Activated naive CD4-positive, alpha-beta T cell treated with Interleukin-2 at 50 U/mL for 16 hours (primary cell): ENCODE results near the gene PSMD8.
"Not testable (repeated sequence)": the region's sequence is repeated elsewhere in the genome, so short reads cannot be mapped to it uniquely, and the experiment has no call there.

ENCODE experiments used
- DNase-seq: peaks from one replicate; pipeline ENCODE4 v3.0.0-alpha.2; 2020

The PSMD8 gene

DNA sequence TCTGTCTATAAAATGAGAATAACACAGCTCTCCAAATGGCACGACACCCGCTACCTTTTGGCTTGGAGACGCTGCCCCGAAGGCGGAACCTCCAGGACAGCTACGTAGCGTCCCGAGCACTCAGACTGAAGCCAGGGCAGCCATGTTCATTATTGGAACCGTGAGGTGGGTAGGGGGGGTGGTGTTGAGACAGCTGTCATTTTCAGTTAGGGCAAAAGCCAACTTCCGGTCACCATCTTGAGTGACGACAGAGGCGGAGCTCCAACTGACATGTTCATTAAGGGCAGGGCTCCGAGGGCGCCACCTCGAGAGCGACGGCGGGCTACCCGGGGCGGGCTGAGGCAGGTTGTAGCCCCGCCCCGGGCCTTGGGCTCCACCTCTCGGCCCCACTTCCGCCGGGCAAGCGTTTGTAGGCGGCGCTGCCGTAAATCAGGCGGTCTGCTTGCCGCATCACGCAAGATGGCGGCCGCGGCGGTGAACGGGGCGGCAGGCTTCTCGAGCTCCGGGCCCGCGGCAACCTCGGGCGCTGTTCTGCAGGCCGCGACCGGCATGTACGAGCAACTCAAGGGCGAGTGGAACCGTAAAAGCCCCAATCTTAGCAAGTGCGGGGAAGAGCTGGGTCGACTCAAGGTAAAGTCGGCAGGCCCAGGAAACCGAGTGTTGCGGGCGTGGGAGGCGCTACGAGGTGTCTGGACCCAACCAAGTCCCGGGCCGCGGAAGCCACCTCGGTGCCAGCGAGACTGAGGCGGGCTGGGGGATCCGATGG is at the start of gene PSMD8:
TSS of gene PSMD8 (plus strand) at position 240 of the 766 bp plus-strand sequence. CDS start at position 271, 31 bp downstream.
- peak; percentile 98 for DNase-seq

DNA sequence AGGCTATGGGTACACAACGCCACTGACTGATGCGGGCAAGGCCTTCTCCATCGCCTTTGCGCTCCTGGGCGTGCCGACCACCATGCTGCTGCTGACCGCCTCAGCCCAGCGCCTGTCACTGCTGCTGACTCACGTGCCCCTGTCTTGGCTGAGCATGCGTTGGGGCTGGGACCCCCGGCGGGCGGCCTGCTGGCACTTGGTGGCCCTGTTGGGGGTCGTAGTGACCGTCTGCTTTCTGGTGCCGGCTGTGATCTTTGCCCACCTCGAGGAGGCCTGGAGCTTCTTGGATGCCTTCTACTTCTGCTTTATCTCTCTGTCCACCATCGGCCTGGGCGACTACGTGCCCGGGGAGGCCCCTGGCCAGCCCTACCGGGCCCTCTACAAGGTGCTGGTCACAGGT is 47.8 kb upstream of the PSMD8 start:
- no peak for DNase-seq

DNA sequence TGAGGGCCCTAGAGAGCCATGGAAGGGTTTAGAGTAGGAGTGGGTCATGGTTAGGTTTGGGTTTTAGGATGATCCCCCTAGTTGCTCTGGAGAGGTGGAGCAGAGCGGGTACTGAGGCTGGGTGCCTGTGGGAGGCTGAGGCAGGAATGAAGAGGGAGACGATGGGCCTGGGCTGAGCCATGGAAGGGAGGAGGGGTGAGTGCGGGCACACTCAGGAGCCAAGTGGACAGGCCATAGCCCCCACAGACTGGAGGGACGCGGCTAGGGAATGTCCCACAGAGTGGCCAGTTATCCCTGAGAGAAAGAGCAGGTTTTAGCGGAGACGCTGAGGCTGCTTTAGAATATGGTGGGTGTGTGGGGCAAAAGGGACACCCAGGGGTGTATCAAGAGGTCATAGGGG is 44.7 kb upstream of the PSMD8 start:
- no peak for DNase-seq

DNA sequence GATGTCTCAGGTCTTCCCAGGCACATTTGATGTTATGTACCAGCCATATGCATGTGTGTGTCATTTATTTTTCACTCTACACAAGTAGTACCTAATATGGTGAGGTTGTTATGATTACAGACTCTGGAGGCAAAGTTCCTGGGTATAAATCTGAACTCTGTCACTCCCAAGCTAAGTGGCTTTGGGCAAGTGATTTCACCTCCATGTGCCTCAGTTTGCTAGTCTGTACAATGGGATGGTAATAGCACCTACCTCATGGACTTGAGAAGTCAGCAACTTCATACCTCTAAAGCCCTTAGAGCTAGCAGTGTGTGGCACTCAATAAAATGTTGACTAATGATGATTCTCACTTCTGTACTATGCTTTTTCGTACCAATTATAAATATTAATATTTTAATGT is 42.6 kb upstream of the PSMD8 start:
- DNase-seq = no peak

DNA sequence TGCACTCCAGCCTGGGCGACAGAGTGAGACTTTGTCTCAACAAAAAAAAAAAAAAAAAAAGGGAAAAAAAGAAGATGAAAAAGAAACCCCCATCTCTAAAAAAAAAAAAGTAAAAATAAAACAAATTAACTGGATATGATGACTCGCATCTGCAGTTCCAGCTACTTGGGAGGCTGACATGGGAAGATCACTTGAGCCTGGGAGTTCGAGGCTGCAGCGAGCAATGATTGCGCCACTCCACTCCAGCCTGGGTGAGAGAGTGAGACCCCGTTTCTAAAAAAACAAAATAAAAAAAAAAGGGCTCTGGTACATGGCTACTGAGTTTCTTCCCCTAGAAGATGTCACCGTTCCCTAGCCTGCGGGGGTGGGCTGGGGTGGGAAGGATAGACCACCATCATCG is 41.1 kb upstream of the PSMD8 start:
- DNase-seq = no peak

DNA sequence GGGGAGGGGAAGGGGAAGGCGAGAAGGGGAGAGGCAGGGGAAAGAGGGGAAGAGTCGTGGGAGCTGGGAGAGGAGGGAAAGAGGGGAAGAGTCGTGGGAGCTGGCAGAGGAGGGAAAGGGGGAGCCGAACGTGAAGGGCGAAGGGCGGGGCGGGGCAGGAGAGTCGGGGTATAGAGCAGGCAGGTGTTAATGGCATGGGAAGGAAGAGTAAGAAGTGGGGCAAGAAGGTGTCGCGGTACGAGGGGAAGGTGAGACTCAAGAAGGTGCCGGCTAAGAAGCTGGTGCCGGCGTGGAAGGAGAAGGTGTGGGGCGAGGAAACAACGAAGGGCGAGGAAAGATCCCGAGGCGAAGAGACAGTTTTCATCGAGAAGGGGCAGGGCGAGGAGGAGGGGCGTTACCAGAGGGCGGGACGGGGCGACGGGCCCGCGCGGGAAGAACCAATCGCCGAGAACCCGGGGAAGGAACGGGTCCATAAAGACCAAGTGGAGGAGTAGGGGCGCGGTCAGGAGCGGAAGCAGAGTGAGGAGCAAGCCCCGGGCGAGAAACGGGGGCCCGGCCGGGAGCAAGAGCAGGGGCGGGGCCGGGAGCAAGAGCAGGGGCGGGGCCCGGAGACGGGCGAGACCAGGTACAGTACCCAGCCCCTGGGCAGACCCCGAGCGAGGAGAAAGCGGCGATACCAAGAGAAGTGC is 38.3 kb upstream of the PSMD8 start:
- DNase-seq = peak; percentile 96

DNA sequence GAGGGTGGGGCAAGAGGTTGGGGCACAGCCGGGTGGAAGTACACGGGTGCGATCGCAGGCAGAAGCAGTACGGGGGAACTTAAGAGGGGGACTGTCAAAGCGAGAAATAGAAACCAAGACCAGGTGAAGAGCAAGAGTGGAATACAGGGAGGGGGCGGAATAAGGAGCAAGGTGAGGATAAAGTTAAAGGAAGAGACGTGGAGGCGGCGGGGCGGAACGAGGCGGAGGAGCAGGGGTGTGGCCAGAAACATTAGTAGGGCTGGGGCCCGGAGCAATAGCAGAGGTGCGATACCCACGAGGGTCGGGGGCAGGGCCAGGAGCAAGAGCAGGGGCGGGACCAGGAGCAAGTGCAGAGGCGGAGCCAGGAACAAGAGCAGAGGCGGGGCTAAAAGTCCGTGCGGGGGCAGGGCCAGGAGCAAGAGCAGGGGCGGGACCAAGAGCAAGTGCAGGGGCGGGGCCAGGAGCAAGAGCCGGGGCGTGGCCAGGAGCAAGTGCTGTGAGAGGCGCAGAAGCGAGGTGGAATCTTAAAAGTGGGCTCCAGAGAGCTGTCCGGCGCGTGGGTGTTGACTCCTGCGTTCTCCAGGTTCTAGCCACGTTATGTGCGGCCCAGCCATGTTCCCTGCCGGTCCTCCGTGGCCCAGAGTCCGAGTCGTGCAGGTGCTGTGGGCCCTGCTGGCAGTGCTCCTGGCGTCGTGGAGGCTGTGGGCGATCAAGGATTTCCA is 37.6 kb upstream of the PSMD8 start:
- DNase-seq = peak; percentile 95

DNA sequence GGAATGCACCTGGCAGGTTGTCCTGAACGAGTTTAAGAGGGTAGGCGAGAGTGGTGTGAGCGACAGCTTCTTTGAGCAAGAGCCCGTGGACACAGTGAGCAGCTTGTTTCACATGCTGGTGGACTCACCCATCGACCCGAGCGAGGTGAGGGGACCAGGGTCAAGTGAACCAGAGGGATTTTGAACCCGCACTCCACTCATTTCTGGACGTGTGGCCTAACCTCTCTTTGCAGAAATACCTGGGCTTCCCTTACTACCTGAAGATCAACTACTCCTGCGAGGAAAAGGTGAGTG is 37.1 kb upstream of the PSMD8 start:
- DNase-seq = no peak

DNA sequence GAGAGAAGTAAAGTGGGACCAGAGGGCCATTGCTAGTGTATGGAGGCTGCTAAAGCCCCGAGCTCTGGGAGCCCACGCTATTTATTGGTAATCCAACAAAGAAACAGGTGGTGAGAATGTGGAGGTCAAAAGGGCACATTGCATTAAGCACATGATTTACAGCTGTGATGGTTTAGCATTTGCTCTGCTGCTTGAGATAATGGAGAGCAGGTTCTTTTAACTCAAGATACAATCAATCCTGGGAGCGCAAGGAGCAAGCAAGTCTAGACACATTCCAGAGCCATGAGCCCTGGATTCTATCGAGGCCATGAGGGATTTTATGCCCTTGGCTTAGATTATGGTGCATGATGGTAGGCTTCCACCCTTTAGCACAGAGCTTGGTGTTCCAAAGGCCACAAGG is 35.4 kb upstream of the PSMD8 start:
- not testable (repeated sequence) for DNase-seq

DNA sequence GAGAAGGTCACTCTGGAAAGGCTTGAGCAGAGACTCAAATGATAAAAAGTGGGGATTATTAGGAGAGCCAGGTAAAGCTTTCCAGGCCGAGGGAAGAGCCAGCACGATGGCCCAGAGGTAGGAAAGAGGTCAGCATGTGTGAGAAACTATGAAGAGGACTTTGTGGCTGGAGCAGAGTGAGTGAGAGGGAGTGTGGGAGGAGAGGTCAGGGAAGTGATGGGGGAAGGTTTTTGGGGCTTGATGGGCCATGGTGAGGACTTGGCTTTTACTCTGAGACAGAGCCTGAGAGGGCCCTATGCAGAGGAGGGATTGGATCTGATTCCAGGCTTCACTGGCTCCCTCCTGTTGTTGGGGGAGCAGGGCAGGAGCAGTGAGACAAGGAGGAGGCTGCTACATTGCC is 33.4 kb upstream of the PSMD8 start:
- DNase-seq = no peak

DNA sequence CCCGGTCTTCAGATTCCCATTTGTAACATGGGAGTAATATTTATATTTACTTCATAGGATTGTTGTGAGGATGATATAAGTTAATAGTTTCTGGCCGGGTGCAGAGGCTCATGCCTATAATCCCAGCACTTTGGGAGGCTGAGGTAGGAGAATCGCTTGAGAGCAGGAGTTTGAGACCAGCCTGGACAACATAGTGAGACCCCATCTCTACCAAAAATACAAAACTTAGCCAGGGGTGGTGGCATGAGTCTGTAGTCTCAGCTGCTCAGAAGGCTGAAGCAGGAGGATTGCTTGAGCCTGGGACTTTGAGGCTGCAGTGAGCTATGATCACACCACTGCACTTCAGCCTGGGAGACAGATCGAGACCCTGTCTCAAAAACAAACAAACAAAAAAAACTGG is 27.5 kb upstream of the PSMD8 start:
- no peak for DNase-seq

DNA sequence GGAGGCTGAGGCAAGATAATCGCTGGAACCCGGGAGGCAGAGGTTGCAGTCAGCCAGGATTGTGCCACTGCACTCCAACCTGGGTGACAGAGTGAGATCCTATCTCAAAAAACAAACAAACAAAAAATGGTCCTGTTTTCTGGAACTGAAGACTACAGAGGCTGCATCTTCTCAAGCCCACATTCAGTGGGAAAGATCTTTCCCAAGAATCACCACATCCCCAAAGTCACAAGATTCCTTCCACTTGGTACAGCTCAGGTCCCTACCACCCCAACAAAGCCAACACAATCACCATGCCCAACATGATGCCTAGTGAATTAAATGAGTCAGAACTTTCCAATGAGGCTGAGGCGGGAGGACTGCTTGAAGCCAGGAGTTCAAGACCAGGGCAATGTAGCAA is 23.5 kb upstream of the PSMD8 start:
- DNase-seq = no peak

DNA sequence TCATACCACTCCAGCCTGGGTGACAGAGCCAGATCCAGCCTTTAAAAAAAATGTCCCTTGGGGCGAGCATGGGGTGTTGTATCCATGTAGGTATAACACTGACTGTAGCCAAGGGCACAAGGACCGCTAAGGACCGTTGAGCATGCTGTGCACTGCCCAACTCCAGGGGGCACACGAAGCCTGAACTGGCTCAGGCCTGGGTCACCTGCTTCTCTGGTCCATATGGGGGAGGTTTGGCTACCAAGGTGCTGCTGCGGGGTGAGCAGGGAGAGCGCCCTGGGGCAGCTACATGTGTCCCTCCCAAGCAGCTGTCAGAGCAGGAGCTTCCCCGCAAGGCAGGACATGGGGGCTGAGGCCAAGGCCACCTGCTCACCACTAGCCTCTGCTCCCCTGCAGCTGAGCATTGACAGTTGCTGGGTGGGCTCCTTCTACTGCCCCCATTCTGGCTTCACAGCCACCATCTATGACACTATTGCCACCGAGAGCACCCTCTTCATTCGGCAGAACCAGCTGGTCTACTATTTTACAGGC is 22.4 kb upstream of the PSMD8 start:
- no peak for DNase-seq

DNA sequence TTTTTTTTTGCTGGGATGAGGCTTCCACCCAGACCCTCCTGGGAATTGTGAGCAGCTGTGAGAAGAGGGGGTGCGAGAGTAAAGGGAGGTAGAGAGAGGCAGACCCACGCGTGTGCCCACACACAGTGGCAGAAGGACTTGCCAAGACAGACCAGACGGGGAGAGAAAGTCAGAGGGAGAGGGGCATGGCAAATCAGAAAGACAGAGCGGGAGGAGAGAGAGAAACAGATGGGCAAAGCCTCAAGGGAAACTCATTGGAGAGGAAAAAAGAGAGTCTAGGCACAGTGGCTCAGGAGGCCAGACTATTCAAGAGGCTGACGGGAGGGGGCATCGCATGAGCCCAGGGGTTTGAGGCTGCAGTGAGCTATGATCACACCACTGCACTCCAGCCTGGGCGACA is 21.8 kb upstream of the PSMD8 start:
- DNase-seq = no peak

DNA sequence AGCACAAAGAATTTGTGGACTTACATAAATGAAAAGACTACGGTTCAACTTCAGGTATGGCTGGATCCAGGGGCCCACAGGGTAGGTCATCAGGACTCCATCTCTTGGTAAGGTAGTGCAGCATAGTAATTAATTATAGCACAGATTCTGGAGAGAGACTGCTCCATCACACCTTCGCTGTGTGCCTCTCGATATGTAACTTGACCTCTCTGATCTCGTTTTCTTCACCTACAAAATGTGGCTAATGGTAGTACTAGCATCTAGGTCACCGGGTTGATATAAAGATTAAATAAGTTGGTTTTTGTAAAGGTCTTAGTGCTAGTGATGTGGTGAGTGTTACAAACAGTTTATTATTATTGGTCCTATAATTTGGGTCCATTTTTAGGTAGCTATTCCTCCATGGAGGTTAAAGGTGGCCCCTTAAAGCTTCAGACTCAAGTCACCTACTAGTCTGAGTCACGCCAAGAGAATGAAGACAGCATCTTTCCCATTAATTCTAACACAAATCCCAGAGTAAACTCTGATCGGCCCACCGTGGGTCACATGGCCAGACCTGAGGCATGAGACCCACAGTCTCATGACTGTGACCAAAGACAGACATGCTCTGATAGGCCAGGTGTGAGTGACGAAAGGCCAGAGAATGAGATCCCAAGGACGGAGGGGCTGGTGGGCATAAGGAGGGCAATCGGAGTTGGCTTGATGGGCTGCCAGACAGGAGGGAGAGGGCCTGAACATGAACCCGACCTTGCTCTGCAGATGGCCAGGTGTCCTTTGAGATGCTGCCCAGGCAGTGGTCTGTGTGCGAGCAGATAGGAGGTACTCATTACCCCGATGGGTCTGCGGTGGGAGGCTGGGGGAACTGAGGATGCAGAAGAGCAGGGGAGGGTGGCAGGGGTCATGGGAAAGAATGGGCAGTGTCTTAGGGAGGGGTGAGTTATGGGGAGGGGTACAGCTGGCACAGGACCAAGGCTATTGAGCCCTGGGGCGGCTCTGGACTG is 18.3 kb upstream of the PSMD8 start:
- no peak for DNase-seq

DNA sequence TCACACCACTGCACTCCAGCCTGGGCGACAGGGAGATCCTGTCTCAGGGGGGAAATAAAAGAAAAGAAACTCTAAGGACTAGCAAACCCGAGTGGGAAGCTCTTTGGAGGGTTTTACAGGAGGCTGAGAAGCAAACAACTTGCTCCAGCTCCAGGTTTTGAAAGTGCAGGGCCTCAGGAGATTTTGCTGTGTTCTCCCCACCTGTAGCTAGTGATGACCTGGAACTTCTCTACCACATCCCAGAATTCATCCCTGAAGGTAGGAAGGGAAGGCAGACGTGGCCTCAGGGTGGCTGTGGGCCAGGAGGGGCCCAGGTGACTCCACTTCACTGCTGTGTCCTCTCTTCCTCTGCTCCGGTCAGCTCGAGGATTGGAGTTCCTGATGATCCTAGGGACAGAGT is 16.3 kb upstream of the PSMD8 start:
- no peak for DNase-seq

DNA sequence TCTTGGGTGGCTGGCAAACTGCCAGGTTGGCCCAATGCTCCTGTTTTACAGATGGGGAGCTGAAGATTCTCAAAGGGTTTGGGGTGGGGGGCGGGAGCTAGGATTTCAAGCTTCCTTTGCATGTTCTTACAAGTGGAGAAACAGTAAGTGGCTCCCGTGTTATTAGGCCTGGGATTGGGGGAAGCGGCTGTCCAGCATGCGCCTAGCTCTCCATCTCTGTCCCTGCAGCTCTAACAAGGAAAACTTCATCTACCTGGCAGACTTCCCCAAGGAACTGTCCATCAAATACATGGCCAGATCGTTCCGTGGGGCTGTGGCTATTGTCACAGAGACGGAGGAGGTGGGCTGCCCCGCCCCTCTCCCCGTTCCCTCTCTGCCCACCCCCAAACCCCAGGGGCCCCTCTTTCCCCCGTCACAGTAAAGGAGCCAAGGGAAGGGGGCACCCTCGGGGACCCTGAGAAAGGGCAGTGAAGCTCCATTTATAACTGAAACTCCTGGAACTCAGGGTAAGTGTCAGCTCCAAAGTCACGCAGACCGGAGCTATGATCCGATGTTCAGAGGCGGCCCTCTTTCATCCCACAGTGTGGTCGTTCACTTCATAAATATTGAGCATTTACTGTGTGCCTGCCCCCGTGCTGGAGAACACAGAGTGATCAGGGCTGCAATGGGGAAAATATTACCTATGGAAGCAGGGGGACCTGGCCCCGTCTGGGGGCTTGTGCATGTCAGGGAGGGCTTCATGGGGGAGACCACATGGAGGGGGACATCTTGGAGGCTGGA is 14.9 kb upstream of the PSMD8 start:
- DNase-seq = no peak

DNA sequence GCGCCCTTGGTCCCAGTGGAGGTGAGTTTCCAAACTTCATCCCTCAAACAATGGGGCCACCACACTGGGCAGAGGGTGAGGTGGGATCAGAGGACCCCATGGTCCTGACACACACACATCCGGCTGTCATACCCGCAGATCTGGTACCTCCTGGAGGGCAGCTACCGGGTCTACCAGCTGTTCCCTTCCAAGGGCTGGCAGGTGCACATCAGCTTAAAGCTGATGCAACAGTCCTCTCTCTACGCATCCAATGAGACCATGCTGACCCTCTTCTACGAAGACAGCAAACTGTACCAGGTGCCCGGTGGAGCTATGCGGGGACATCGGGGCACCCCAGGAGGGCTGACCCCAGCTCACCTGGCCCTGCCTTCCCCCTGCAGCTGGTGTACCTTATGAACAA is 14.0 kb upstream of the PSMD8 start:
- no peak for DNase-seq

DNA sequence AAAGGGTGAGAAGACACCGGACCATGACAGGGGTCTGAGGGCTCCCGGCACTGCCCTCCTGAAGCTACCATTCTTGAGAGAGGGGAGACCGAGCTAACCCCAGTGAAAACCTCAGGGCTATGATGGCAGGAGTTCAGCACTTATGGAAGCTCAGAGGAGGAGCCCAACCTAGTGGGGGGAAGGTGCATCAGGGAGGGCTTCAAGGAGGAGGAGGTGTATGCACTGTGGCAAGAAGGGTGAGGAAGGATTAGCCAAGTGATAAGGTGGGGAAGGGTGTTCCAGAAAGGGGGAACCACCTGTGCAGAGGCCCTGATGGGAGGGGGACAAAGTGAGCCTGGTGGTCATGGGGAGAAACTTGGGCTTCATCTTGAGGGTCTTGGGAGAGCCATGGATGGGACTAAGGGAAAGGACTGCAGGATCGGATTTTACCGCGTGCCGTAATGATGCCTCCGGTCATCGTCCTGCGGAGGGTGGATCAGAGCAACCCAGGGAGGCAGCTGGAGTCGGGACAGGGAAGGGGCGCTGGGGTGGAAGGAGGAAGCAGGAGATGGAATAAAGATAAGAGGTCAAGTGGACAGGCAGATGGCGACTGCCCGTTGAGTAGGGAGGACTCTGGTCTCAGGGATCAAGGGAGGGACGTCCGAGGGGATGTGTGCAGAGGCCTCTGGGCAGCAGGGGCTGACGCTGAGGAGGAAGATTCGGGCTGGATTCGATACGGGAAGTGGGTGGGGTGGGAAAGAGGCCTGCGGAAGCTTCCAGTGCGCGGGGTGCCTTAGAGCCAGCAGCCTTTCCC is 13.3 kb upstream of the PSMD8 start:
- DNase-seq = no peak

DNA sequence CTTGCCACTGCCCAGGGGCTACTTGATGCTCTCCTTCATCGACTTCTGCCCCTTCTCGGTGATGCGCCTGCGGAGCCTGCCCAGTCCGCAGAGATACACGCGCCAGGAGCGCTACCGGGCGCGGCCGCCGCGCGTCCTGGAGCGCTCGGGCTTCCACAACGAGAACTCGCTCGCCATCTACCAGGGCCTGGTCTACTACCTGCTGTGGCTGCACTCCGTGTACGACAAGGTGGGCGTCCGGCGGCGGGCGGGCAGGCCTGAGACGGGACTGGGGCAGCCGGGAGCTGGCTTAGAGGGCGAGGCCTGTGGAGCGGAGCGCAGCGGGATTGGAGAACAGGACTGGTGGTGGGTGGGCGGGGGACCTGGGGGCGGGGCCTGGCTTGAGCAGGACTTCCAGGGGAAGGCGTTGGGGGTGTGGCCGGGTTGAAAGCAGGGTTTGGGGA is 12.7 kb upstream of the PSMD8 start:
- peak; percentile 73 for DNase-seq
